ENCODE results near the gene FABP6.

FABP6 gene

GRCh38 chr5:160272264-160272663, 43.0 kb downstream of the FABP6 start:
- no peak for DNase-seq (ENCODE audit: low spot score)
- TF ChIP-seq CTCF (IDR thresholded peaks at IDR 0.05; ENCODE audit: extremely low read depth, missing control alignments) = no peak

- no peak for DNase-seq (ENCODE audit: low spot score)
- no peak for TF ChIP-seq CTCF (IDR thresholded peaks at IDR 0.05; ENCODE audit: extremely low read depth, missing control alignments)
Observed at GRCh38 chr5:160272889-160273288, 43.6 kb downstream of the FABP6 start.

- no peak for TF ChIP-seq CTCF (IDR thresholded peaks at IDR 0.05; ENCODE audit: extremely low read depth, missing control alignments)
- no peak for DNase-seq (ENCODE audit: low spot score)
Observed at GRCh38 chr5:160274483-160274931, 45.2 kb downstream of the FABP6 start.

- no peak for TF ChIP-seq CTCF (IDR thresholded peaks at IDR 0.05; ENCODE audit: extremely low read depth, missing control alignments)
- no peak for DNase-seq (ENCODE audit: low spot score)
Observed at GRCh38 chr5:160278343-160278742, 49.0 kb downstream of the FABP6 start.

GRCh38 chr5:160280384-160281095, 51.2 kb downstream of the FABP6 start:
- DNase-seq (ENCODE audit: low spot score) = no peak
- no peak for TF ChIP-seq CTCF (IDR thresholded peaks at IDR 0.05; ENCODE audit: extremely low read depth, missing control alignments)

GRCh38 chr5:160281275-160281674, 52.0 kb downstream of the FABP6 start:
- no peak for TF ChIP-seq CTCF (IDR thresholded peaks at IDR 0.05; ENCODE audit: extremely low read depth, missing control alignments)
- DNase-seq (ENCODE audit: low spot score) = no peak

GRCh38 chr5:160284291-160284873, 55.1 kb downstream of the FABP6 start:
- TF ChIP-seq CTCF (IDR thresholded peaks at IDR 0.05; ENCODE audit: extremely low read depth, missing control alignments) = no peak
- no peak for DNase-seq (ENCODE audit: low spot score)

All from GM20000 (cell line).